Endothelial cell of umbilical vein (primary cell): ENCODE data around the gene ING2. TPM values are rescaled to one million over a fixed set of nuclear protein-coding genes. Genes with fewer than 3 reads are reported as not detected.

ENCODE experiments used
- BruUV-seq: library from RNA; stranded (reverse); fragments of 400-500 nt; replicated peaks from 2 replicates; lab custom pipeline; 2021; lab: Mats Ljungman, UMichigan
- CTCF ChIA-PET: fragments of 300-600, 350-600 bp; sonication (Branson Sonifier 250); formaldehyde crosslinking; loops from one replicate; lab custom pipeline; 2021; ENCODE audit warnings: antibody characterized with exemption, inconsistent platforms; lab: Charles Lee
- POLR2A ChIA-PET: fragments of 300-600, 350-600 bp; sonication (Branson Sonifier 250); formaldehyde crosslinking; loops from one replicate; lab custom pipeline; 2021; ENCODE audit warnings: antibody characterized with exemption, inconsistent platforms; lab: Charles Lee
- DNase-seq: peaks from one replicate; pipeline ENCODE4 v3.0.0-alpha.2; 2011; ENCODE audit warnings: low read depth, low spot score
- FAIRE-seq: peaks from 2 replicates; lab custom pipeline; 2011; peaks lifted over from hg19 to GRCh38; lab: Jason Lieb, UNC
- H2AFZ ChIP-seq: 2 replicates; pipeline ENCODE4 v1.6.0; 2012; ENCODE audit warnings: low read depth, low read length, control low read depth, inconsistent platforms
- H3K27ac ChIP-seq: 2 replicates; pipeline ENCODE4 v1.5.1; 2011; ENCODE audit warnings: low read depth, mild to moderate bottlenecking, control low read depth, low read length, moderate library complexity; ENCODE audit not compliant: insufficient read depth
- H3K27me3 ChIP-seq, 2 experiments: 2 replicates each; pipeline versions ENCODE4 v1.6.0 to v1.6.1; 2011; ENCODE audit warnings: low read length in 2 of 2, mixed read lengths in 1 of 2; ENCODE audit not compliant: control insufficient read depth in 2 of 2, insufficient read depth in 2 of 2
- H3K36me3 ChIP-seq, 2 experiments: 2 replicates in 1 of 2; 3 replicates in 1 of 2; pipeline ENCODE4 v1.5.1; 2011; ENCODE audit warnings: low read length in 2 of 2, mild to moderate bottlenecking in 1 of 2, moderate library complexity in 1 of 2; ENCODE audit not compliant: control insufficient read depth in 2 of 2, insufficient read depth in 2 of 2; ENCODE audit errors: extremely low read depth in 1 of 2
- H3K4me1 ChIP-seq: 3 replicates; pipeline ENCODE4 v1.5.1; 2011; ENCODE audit warnings: mild to moderate bottlenecking, low read length; ENCODE audit not compliant: control insufficient read depth, insufficient read depth; ENCODE audit errors: extremely low read depth
- H3K4me2 ChIP-seq: 2 replicates; pipeline ENCODE4 v1.6.1; 2011; ENCODE audit warnings: low read length, control low read depth, mixed read lengths; ENCODE audit not compliant: insufficient read depth
- H3K4me3 ChIP-seq, 3 experiments: fragments of 200-600 bp in 1 of 3; sonication (generic), shearing (Covaris generic) in 1 of 3; replicated peaks in 1 of 3; 2 replicates each; pipeline ENCODE4 v1.5.1; 2011 to 2016; ENCODE audit warnings: control low read depth in 3 of 3, low read length in 3 of 3, mild to moderate bottlenecking in 2 of 3, inconsistent platforms in 1 of 3, low read depth in 1 of 3, moderate library complexity in 1 of 3; ENCODE audit not compliant: insufficient read depth in 1 of 3
- H3K79me2 ChIP-seq: 2 replicates; pipeline ENCODE4 v1.6.0; 2012; ENCODE audit warnings: low read length, inconsistent platforms; ENCODE audit not compliant: control insufficient read depth, insufficient read depth
- H3K9ac ChIP-seq: replicated peaks from 2 replicates; pipeline ENCODE3; 2011; ENCODE audit warnings: low read length, control low read depth; ENCODE audit not compliant: insufficient read depth; ENCODE audit errors: extremely low read depth
- H3K9me1 ChIP-seq: replicated peaks from 3 replicates; pipeline ENCODE4 v1.6.0; 2011; ENCODE audit warnings: mild to moderate bottlenecking, low read length; ENCODE audit not compliant: control insufficient read depth, insufficient read depth; ENCODE audit errors: extremely low read depth
- H3K9me3 ChIP-seq: replicated peaks from 2 replicates; pipeline ENCODE4 v1.5.1; 2012; ENCODE audit warnings: low read length, inconsistent platforms; ENCODE audit not compliant: control insufficient read depth, insufficient read depth
- H4K20me1 ChIP-seq: replicated peaks from 2 replicates; pipeline ENCODE3; 2011; ENCODE audit warnings: mild to moderate bottlenecking, low read length; ENCODE audit not compliant: control insufficient read depth, insufficient read depth; ENCODE audit errors: extremely low read depth
- CTCF ChIP-seq, 2 donors: IDR thresholded peaks; 1 replicate in 1 of 2; 2 replicates in 1 of 2; pipeline ENCODE4 v1.5.1; 2011; ENCODE audit warnings: low read length in 2 of 2, mild to moderate bottlenecking in 2 of 2, moderate library complexity in 2 of 2, control low read depth in 1 of 2, inconsistent platforms in 1 of 2, low read depth in 1 of 2; ENCODE audit not compliant: insufficient read depth in 1 of 2; ENCODE audit errors: extremely low read depth in 1 of 2
- EZH2 ChIP-seq: IDR thresholded peaks from 2 replicates; pipeline ENCODE4 v1.6.1; 2012; ENCODE audit warnings: borderline replicate concordance, low read depth, mild to moderate bottlenecking, moderate library complexity, low read length, inconsistent platforms; ENCODE audit not compliant: severe bottlenecking
- FOS ChIP-seq: IDR thresholded peaks from 2 replicates; pipeline ENCODE4 v1.6.1; 2011; ENCODE audit warnings: mild to moderate bottlenecking, low read length, moderate library complexity, borderline replicate concordance; ENCODE audit not compliant: insufficient read depth
- GATA2 ChIP-seq: IDR thresholded peaks from 2 replicates; pipeline ENCODE4 v1.7.0; 2011; ENCODE audit warnings: low read depth, mild to moderate bottlenecking, moderate library complexity, mixed read lengths, low read length; ENCODE audit not compliant: insufficient read length, insufficient read depth
- JUN ChIP-seq: IDR thresholded peaks from 2 replicates; pipeline ENCODE4 v1.6.1; 2011; ENCODE audit warnings: borderline replicate concordance, low read depth; ENCODE audit not compliant: insufficient read length, insufficient read depth
- MAX ChIP-seq: IDR thresholded peaks from 2 replicates; pipeline ENCODE4 v1.6.1; 2011; ENCODE audit not compliant: insufficient read depth, insufficient read length
- MYC ChIP-seq: IDR thresholded peaks from one replicate; pipeline ENCODE4 v1.6.1; 2011; ENCODE audit warnings: mild to moderate bottlenecking, low read depth, low read length
- POLR2A ChIP-seq: IDR thresholded peaks from 2 replicates; pipeline ENCODE4 v1.6.1; 2012; ENCODE audit warnings: low read depth, mild to moderate bottlenecking, control low read depth, low read length
- POLR2AphosphoS5 ChIP-seq: IDR thresholded peaks from 2 replicates; pipeline ENCODE4 v1.6.1; 2012; ENCODE audit warnings: low read depth, mild to moderate bottlenecking, control low read depth, low read length, moderate library complexity; ENCODE audit not compliant: insufficient read depth
- dilution Hi-C: fragments of 300-500 bp; cut with MboI; formaldehyde crosslinking; loops from one replicate; pipeline ENCODE4 v1.15.0; 2019; ENCODE audit warnings: low sequenced_read_pairs; ENCODE audit not compliant: extremely low pct_ligation_motif_present
- intact Hi-C: fragments of 100-400 bp; cut with micrococcal nuclease; formaldehyde crosslinking; loops from one replicate; pipeline ENCODE4 v1.10.0; 2022
- polyA plus RNA-seq, 4 experiments: library from polyadenylated mRNA; depleted of rRNA in 3 of 4; stranded (reverse) in 3 of 4; unstranded in 1 of 4; fragments of >200 nt; gene quantifications; 2 replicates each; pipeline versions ENCODE4 v1.2.1 to v1.2.3, GENCODE V29; 2011 to 2012; ENCODE audit warnings: missing spikeins in 1 of 4
- total RNA-seq: library from RNA; stranded (reverse); gene quantifications from 2 replicates; pipeline ENCODE4 v1.2.3, GENCODE V29; 2021

ING2 gene
- total and polyA plus RNA-seq, 2 donors (not counting 3 experiments of a cell fraction or from before 2014, with no cell fraction given), result 2.7 to 8.4 TPM

- Histone ChIP-seq H2AFZ (no peak overlapping the region), H3K4me1 (no peaks in the 10 kb centered on the region), H3K27me3 (no peaks in the 10 kb centered on the region), H3K4me2 (no peak overlapping the region), H3K4me3 (no peak overlapping the region), H3K9me1 (no peaks in the 10 kb centered on the region), H3K9me3 (no peaks in the 10 kb centered on the region), H3K27ac (no peak overlapping the region), H3K9ac (no peak overlapping the region), H4K20me1 (no peaks in the 10 kb centered on the region), H3K36me3 (no peaks in the 10 kb centered on the region), H3K79me2 (no peaks in the 10 kb centered on the region)
- dilution Hi-C loops, result no loop called here
- POLR2A ChIA-PET, result no interaction called here
- intact Hi-C loops, result no loop called here
- TF ChIP-seq CTCF (IDR thresholded peaks at IDR 0.05; ENCODE audit: extremely low read depth in 1 of 2, insufficient read depth in 1 of 2, low read depth in 1 of 2, low read length in 2 of 2) (no peak), EZH2 (no peak), MYC (no peak), FOS (no peak), JUN (no peak), POLR2AphosphoS5 (no peak), MAX (no peak), POLR2A (no peak), GATA2 (no peak)
- CTCF ChIA-PET, result no interaction called here
- FAIRE-seq (no peak), DNase-seq (no peak)
- BruUV-seq, result no TSS peak
These were observed 49.2 kb upstream of the ING2 start for GRCh38 chr4:183455431-183456195.
